Upper lobe of left lung (tissue), 4 donors: ENCODE measurements around the gene GCGR.

Experiments
- EP300 ChIP-seq, 4 donors: sonication (generic); formaldehyde crosslinking; IDR thresholded peaks; one replicate each; pipeline ENCODE4 v1.5.1; 2017; ENCODE audit warnings: antibody characterized with exemption in 4 of 4, control low read depth in 2 of 4
- POLR2A ChIP-seq, 4 donors: fragments of 450-650 bp; IDR thresholded peaks; one replicate each; pipeline ENCODE4 v1.5.1; 2016 to 2017; ENCODE audit warnings: antibody characterized with exemption in 4 of 4, mild to moderate bottlenecking in 2 of 4
- POLR2AphosphoS5 ChIP-seq, 2 donors: sonication (generic); formaldehyde crosslinking; IDR thresholded peaks; one replicate each; pipeline ENCODE4 v1.5.1; 2017; ENCODE audit warnings: antibody characterized with exemption in 2 of 2
- TF ChIP-seq, protein P1 (sequence below), 6 experiments: fragments of 450-650 bp in 4 of 6; fragments of 200-600 bp in 2 of 6; sonication (generic) in 2 of 6; IDR thresholded peaks; one replicate each; pipeline ENCODE4 v1.5.1; 2016 to 2019; ENCODE audit warnings: antibody characterized with exemption in 6 of 6

DNA sequence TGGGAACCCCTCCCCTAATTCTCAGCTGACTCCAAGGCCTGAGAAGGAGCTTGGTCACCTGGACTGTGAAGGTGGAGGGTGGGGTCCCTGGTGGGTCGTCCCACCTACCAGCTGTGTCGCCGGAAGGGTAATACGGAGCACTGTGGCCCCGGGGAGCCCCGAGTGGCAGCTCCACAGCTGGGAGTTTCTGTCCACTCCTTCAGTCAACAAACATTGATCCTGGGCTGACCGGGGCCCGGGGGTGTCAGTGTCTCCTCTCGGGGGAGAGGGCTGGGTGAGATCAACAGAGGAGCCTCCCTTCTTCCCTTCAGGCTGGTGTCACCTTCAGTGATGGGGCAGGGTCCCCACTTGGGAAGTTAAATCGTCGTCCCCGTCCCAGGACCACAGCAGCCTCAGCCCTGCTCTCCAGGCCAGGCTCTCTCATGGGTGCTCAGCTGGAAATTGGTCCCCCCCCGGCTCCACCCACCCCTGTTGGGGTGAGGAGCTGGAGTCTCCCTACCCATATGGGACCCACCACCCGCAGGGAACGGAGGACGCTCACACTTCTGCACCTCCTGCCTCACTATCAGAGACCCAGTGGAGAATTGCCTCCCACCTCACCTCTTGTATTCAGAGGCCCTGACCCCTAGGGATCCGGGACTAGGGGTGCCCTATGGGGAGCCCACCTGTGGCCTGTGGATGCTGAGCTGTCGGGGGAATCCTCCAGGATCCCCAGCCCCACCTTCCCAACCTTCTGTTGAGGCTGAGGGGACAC lies 1.9 kb downstream of the GCGR start:
- TF ChIP-seq, protein P1, sequence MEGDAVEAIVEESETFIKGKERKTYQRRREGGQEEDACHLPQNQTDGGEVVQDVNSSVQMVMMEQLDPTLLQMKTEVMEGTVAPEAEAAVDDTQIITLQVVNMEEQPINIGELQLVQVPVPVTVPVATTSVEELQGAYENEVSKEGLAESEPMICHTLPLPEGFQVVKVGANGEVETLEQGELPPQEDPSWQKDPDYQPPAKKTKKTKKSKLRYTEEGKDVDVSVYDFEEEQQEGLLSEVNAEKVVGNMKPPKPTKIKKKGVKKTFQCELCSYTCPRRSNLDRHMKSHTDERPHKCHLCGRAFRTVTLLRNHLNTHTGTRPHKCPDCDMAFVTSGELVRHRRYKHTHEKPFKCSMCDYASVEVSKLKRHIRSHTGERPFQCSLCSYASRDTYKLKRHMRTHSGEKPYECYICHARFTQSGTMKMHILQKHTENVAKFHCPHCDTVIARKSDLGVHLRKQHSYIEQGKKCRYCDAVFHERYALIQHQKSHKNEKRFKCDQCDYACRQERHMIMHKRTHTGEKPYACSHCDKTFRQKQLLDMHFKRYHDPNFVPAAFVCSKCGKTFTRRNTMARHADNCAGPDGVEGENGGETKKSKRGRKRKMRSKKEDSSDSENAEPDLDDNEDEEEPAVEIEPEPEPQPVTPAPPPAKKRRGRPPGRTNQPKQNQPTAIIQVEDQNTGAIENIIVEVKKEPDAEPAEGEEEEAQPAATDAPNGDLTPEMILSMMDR (IDR thresholded peaks at IDR 0.05) = no peak
- TF ChIP-seq POLR2A (IDR thresholded peaks at IDR 0.05) = no peak
- no peak for TF ChIP-seq POLR2AphosphoS5 (IDR thresholded peaks at IDR 0.05)
- TF ChIP-seq EP300 (IDR thresholded peaks at IDR 0.05) = no peak
